NCI-H146 treated with DMSO at 0.1 percent for 48 hours (cell line): Measurements from ENCODE around the gene HOXD8.

Source experiments
- DNase-seq: peaks from one replicate; lab custom pipeline; 2025; ENCODE audit not compliant: unreplicated experiment; lab: John Stamatoyannopoulos, UW

Gene HOXD8

GRCh38 chr2:176114930-176115625 is 14.4 kb upstream of the HOXD8 start:
- no peak for DNase-seq

- no peak for DNase-seq
Observed at GRCh38 chr2:176115883-176116813, 13.4 kb upstream of the HOXD8 start, which contains the start of gene HOXD10. Gene HOXD10, plus strand, starts transcription at chr2:176116778. Its CDS starts 56 bp downstream, at chr2:176116834.

- no peak for DNase-seq
Observed at GRCh38 chr2:176117162-176117822, 12.2 kb upstream of the HOXD8 start.

- no peak for DNase-seq
Observed at GRCh38 chr2:176117823-176118371, 11.6 kb upstream of the HOXD8 start.

- no peak for DNase-seq
Observed at GRCh38 chr2:176118601-176119339, 10.7 kb upstream of the HOXD8 start.

GRCh38 chr2:176120364-176121189 is 8.9 kb upstream of the HOXD8 start:
- no peak for DNase-seq

GRCh38 chr2:176121190-176122051 is 8.1 kb upstream of the HOXD8 start:
- DNase-seq, result no peak

GRCh38 chr2:176122052-176122682 is 7.3 kb upstream of the HOXD8 start:
- DNase-seq, result no peak

- DNase-seq, result no peak
Observed at GRCh38 chr2:176122683-176123410, 6.7 kb upstream of the HOXD8 start, which contains the start of gene HOXD9. Gene HOXD9, plus strand, starts transcription at chr2:176122719. Its CDS starts 50 bp downstream, at chr2:176122769.

- DNase-seq, result no peak
Observed at GRCh38 chr2:176123411-176124109, 5.9 kb upstream of the HOXD8 start.

- DNase-seq, result no peak
Observed at GRCh38 chr2:176124110-176124946, 5.2 kb upstream of the HOXD8 start.

- DNase-seq, result no peak
Observed at GRCh38 chr2:176124947-176125771, 4.3 kb upstream of the HOXD8 start.

- no peak for DNase-seq
Observed at GRCh38 chr2:176125772-176126054, 3.8 kb upstream of the HOXD8 start.

- DNase-seq, result no peak
Observed at GRCh38 chr2:176126929-176127773, 2.4 kb upstream of the HOXD8 start.

GRCh38 chr2:176127774-176128072 is 1.8 kb upstream of the HOXD8 start:
- no peak for DNase-seq
